Lower leg skin (tissue), 4 donors: Measurements from ENCODE around the gene APOL3. TPM values are rescaled to one million over a fixed set of nuclear protein-coding genes. Genes with fewer than 3 reads are reported as not detected.

Source experiments
- DNase-seq, 2 donors: peaks; one replicate each; pipeline ENCODE4 v3.0.0-alpha.2; 2019; ENCODE audit warnings: low spot score in 2 of 2
- H3K4me3 ChIP-seq: fragments of 200-600 bp; sonication (generic); 2 replicates; pipeline ENCODE4 v1.5.1; 2017; ENCODE audit warnings: mild to moderate bottlenecking, low read depth; ENCODE audit not compliant: poor library complexity, severe bottlenecking
- CTCF ChIP-seq, 3 donors: fragments of 450-650 bp; IDR thresholded peaks; one replicate each; pipeline ENCODE4 v1.5.1; 2016; ENCODE audit warnings: antibody characterized with exemption in 3 of 3, mild to moderate bottlenecking in 3 of 3, moderate library complexity in 2 of 3
- POLR2A ChIP-seq, 2 donors: fragments of 450-650 bp; IDR thresholded peaks; one replicate each; pipeline ENCODE4 v1.6.1; 2016 to 2017; ENCODE audit warnings: antibody characterized with exemption in 2 of 2, mild to moderate bottlenecking in 1 of 2, moderate library complexity in 1 of 2
- WGBS, 2 donors: methylation state at CpG; one replicate each; pipeline ENCODE4 v1.1.5; 2018; 5-methylcytosine and 5-hydroxymethylcytosine counted together
- intact Hi-C: fragments of 100-400 bp; cut with DNase I; formaldehyde crosslinking; loops from one replicate; pipeline ENCODE4 v1.15.0; 2023; ENCODE audit warnings: low total_unique reads
- total RNA-seq, 4 donors: library from RNA; depleted of rRNA; stranded (reverse); fragments of >200 nt; gene quantifications; one replicate each; pipeline ENCODE4 v1.1.0, GENCODE V29; 2016

The APOL3 gene
- total RNA-seq, 4 donors from 2014 or later = 29.5 to 55.9 (median 39.6) TPM

- no peak for DNase-seq
- no peak overlapping the region for H3K4me3 ChIP-seq
- intact Hi-C loops = no loop called here
- 94 to 95% methylated on average over 3 of the region's 3 CpGs for WGBS, 2 donors
- no peak for TF ChIP-seq CTCF (IDR thresholded peaks at IDR 0.05)
- TF ChIP-seq POLR2A (IDR thresholded peaks at IDR 0.05) = no peak
These were observed 8.5 kb downstream of the APOL3 start for GRCh38 chr22:36152088-36152487.

- H3K4me3 ChIP-seq = no peak overlapping the region
- no peak for TF ChIP-seq CTCF (IDR thresholded peaks at IDR 0.05)
- TF ChIP-seq POLR2A (IDR thresholded peaks at IDR 0.05) = no peak
- peak; percentile 70 to 81 for DNase-seq
- 34 to 44% methylated on average over 3 of the region's 3 CpGs for WGBS, 2 donors
- intact Hi-C loops = no loop called here
These were observed 9.5 kb downstream of the APOL3 start for GRCh38 chr22:36151006-36151595.

- TF ChIP-seq CTCF (IDR thresholded peaks at IDR 0.05) (no peak), POLR2A (IDR thresholded peaks at IDR 0.05) (no peak)
- intact Hi-C loops = loop anchor here (10.0 kb wide), 1 partner anchor 135 kb away; no protein-coding TSS in a partner anchor
- WGBS, 2 donors = 62 to 68% methylated on average over 4 of the region's 4 CpGs
- H3K4me3 ChIP-seq = no peak overlapping the region
- peak in 1 of 2 donors; percentile 72 for DNase-seq
These were observed 11.1 kb downstream of the APOL3 start for GRCh38 chr22:36149441-36149840.

- DNase-seq = no peak
- intact Hi-C loops = loop anchor here (10.0 kb wide), 1 partner anchor 136 kb away; no protein-coding TSS in a partner anchor
- H3K4me3 ChIP-seq = no peak overlapping the region
- 82 to 88% methylated on average over 8 of the region's 8 CpGs for WGBS, 2 donors
- no peak for TF ChIP-seq POLR2A (IDR thresholded peaks at IDR 0.05)
- TF ChIP-seq CTCF (IDR thresholded peaks at IDR 0.05) = no peak
These were observed 12.1 kb downstream of the APOL3 start for GRCh38 chr22:36148411-36148810.

- intact Hi-C loops = loop anchor here (10.0 kb wide), 1 partner anchor 138 kb away; no protein-coding TSS in a partner anchor
- DNase-seq = no peak
- 81 to 84% methylated on average over 8 of the region's 8 CpGs for WGBS, 2 donors
- no peak overlapping the region for H3K4me3 ChIP-seq
- no peak for TF ChIP-seq CTCF (IDR thresholded peaks at IDR 0.05)
- no peak for TF ChIP-seq POLR2A (IDR thresholded peaks at IDR 0.05)
These were observed 13.3 kb downstream of the APOL3 start for GRCh38 chr22:36147196-36147791.
